Fibroblast of pulmonary artery (primary cell): ENCODE measurements around the gene PSTPIP2.

Experiments used
- DNase-seq: peaks from one replicate; pipeline ENCODE4 v3.0.0-alpha.2; 2010; ENCODE audit warnings: low read depth
- H3K4me3 ChIP-seq: replicated peaks from 2 replicates; pipeline ENCODE4 v1.5.1; 2011; ENCODE audit warnings: low read depth, mild to moderate bottlenecking, control low read depth, low read length, moderate library complexity
- CTCF ChIP-seq: IDR thresholded peaks from 2 replicates; pipeline ENCODE4 v1.5.1; 2011; ENCODE audit warnings: mild to moderate bottlenecking, control low read depth, low read length, inconsistent platforms; ENCODE audit errors: missing control alignments

The PSTPIP2 gene

GRCh38 chr18:46013484-46014189, 58.4 kb downstream of the PSTPIP2 start:
- DNase-seq, result no peak
- no peak overlapping the region for H3K4me3 ChIP-seq
- no peak for TF ChIP-seq CTCF

- DNase-seq, result no peak
- no peak for TF ChIP-seq CTCF
- H3K4me3 ChIP-seq, result no peak overlapping the region
Observed at GRCh38 chr18:46010676-46011075, 61.4 kb downstream of the PSTPIP2 start.

GRCh38 chr18:46010050-46010449, 62.0 kb downstream of the PSTPIP2 start:
- no peak for DNase-seq
- TF ChIP-seq CTCF, result no peak
- no peak overlapping the region for H3K4me3 ChIP-seq

- no peak overlapping the region for H3K4me3 ChIP-seq
- no peak for TF ChIP-seq CTCF
- DNase-seq, result no peak
Observed at GRCh38 chr18:46009125-46009840, 62.8 kb downstream of the PSTPIP2 start.

- H3K4me3 ChIP-seq, result no peak overlapping the region
- TF ChIP-seq CTCF, result no peak
Observed at GRCh38 chr18:46008531-46008930, 63.5 kb downstream of the PSTPIP2 start.

GRCh38 chr18:46007165-46007564, 64.9 kb downstream of the PSTPIP2 start:
- H3K4me3 ChIP-seq, result no peak overlapping the region
- DNase-seq, result no peak
- TF ChIP-seq CTCF, result no peak

More at GRCh38 chr18:46008531-46008930, 63.5 kb downstream of the PSTPIP2 start:
- no peak for DNase-seq

- no peak for DNase-seq
- H3K4me3 ChIP-seq, result no peak overlapping the region
- TF ChIP-seq CTCF, result no peak
Observed at GRCh38 chr18:46002934-46003333, 69.1 kb downstream of the PSTPIP2 start.
